Right renal pelvis (tissue), 4 donors: ENCODE results near the gene KRTAP1-3. TPM values are rescaled to one million over a fixed set of nuclear protein-coding genes. Genes with fewer than 3 reads are reported as not detected.

Source experiments
- polyA plus RNA-seq, 4 donors: library from polyadenylated mRNA; unstranded; fragments of 120-200 nt; gene quantifications; one replicate each; pipeline ENCODE4 v1.2.1, GENCODE V29; 2013; ENCODE audit not compliant: insufficient read length in 4 of 4

KRTAP1-3 gene
- polyA plus RNA-seq, 4 donors: not detected

Other genes with a start within 250 kb of the KRTAP1-3 start
- not detected for gene KRT28, start 234.9 kb downstream of the KRTAP1-3 start, polyA plus RNA-seq
- 10 to 100 TPM; 49.9 to 71.7 (median 53.5) TPM for gene KRT10, start 212.3 kb downstream of the KRTAP1-3 start, polyA plus RNA-seq
- under 1 TPM in 1 of 4 donors, not detected in 3; 0.12 TPM for gene KRT12, start 167.7 kb downstream of the KRTAP1-3 start, polyA plus RNA-seq
- under 1 TPM in 3 of 4 donors, not detected in 1; 0.08 to 1.00 (median 0.77) TPM for gene KRT20, start 149.6 kb downstream of the KRTAP1-3 start, polyA plus RNA-seq
- gene KRT23, start 97.2 kb downstream of the KRTAP1-3 start, polyA plus RNA-seq: 1 to 10 TPM in 3 of 4 donors, under 1 TPM in 1; 0.66 to 2.4 (median 1.8) TPM
- gene KRT39, start 67.9 kb downstream of the KRTAP1-3 start, polyA plus RNA-seq: not detected
- gene KRT40, start 50.5 kb downstream of the KRTAP1-3 start, polyA plus RNA-seq: under 1 TPM in 1 of 4 donors, not detected in 3; 0.03 TPM
- gene KRTAP3-3, start 40.7 kb downstream of the KRTAP1-3 start, polyA plus RNA-seq: not detected
- gene KRTAP3-2, start 35.0 kb downstream of the KRTAP1-3 start, polyA plus RNA-seq: not detected
- not detected for gene KRTAP3-1, start 25.7 kb downstream of the KRTAP1-3 start, polyA plus RNA-seq
- gene KRTAP1-5, start 7.7 kb downstream of the KRTAP1-3 start, polyA plus RNA-seq: not detected
- gene KRTAP1-4, start 4.7 kb downstream of the KRTAP1-3 start, polyA plus RNA-seq: not detected
- not detected for gene KRTAP1-1, start 6.6 kb upstream of the KRTAP1-3 start, polyA plus RNA-seq
- not detected for gene KRTAP2-1, start 12.4 kb upstream of the KRTAP1-3 start, polyA plus RNA-seq
- not detected for gene KRTAP2-2, start 20.4 kb upstream of the KRTAP1-3 start, polyA plus RNA-seq
- not detected for gene KRTAP2-3, start 25.2 kb upstream of the KRTAP1-3 start, polyA plus RNA-seq
- not detected for gene KRTAP2-4, start 31.0 kb upstream of the KRTAP1-3 start, polyA plus RNA-seq
- gene KRTAP4-7, start 49.3 kb upstream of the KRTAP1-3 start, polyA plus RNA-seq: not detected
- gene KRTAP4-8, start 63.3 kb upstream of the KRTAP1-3 start, polyA plus RNA-seq: not detected
- gene KRTAP4-16, start 67.3 kb upstream of the KRTAP1-3 start, polyA plus RNA-seq: not detected
- not detected for gene KRTAP4-9, start 70.5 kb upstream of the KRTAP1-3 start, polyA plus RNA-seq
- not detected for gene KRTAP4-11, start 83.5 kb upstream of the KRTAP1-3 start, polyA plus RNA-seq
- not detected for gene KRTAP4-12, start 89.3 kb upstream of the KRTAP1-3 start, polyA plus RNA-seq
- not detected for gene KRTAP4-6, start 105.7 kb upstream of the KRTAP1-3 start, polyA plus RNA-seq
- not detected for gene KRTAP4-5, start 115.0 kb upstream of the KRTAP1-3 start, polyA plus RNA-seq
- not detected for gene KRTAP4-4, start 125.9 kb upstream of the KRTAP1-3 start, polyA plus RNA-seq
- not detected for gene KRTAP4-3, start 133.3 kb upstream of the KRTAP1-3 start, polyA plus RNA-seq
- gene KRTAP4-2, start 143.3 kb upstream of the KRTAP1-3 start, polyA plus RNA-seq: not detected
- not detected for gene KRTAP4-1, start 150.0 kb upstream of the KRTAP1-3 start, polyA plus RNA-seq
- not detected for gene KRTAP9-1, start 155.0 kb upstream of the KRTAP1-3 start, polyA plus RNA-seq
- gene KRTAP9-2, start 191.8 kb upstream of the KRTAP1-3 start, polyA plus RNA-seq: not detected
- not detected for gene KRTAP9-3, start 197.6 kb upstream of the KRTAP1-3 start, polyA plus RNA-seq
- not detected for gene KRTAP9-8, start 203.1 kb upstream of the KRTAP1-3 start, polyA plus RNA-seq
- gene KRTAP9-4, start 214.8 kb upstream of the KRTAP1-3 start, polyA plus RNA-seq: not detected
- gene KRTAP9-9, start 220.5 kb upstream of the KRTAP1-3 start, polyA plus RNA-seq: not detected
- under 1 TPM in 1 of 4 donors, not detected in 3; 0.05 TPM for gene KRTAP9-6, start 230.5 kb upstream of the KRTAP1-3 start, polyA plus RNA-seq
- gene KRTAP9-7, start 240.8 kb upstream of the KRTAP1-3 start, polyA plus RNA-seq: not detected